ENCODE data around the gene ZFR. TPM values are rescaled to one million over a fixed set of nuclear protein-coding genes. Genes with fewer than 3 reads are reported as not detected.

The ZFR gene
- total and polyA plus RNA-seq, 4 donors: 17.5 to 44.5 (median 30.8) TPM

DNA sequence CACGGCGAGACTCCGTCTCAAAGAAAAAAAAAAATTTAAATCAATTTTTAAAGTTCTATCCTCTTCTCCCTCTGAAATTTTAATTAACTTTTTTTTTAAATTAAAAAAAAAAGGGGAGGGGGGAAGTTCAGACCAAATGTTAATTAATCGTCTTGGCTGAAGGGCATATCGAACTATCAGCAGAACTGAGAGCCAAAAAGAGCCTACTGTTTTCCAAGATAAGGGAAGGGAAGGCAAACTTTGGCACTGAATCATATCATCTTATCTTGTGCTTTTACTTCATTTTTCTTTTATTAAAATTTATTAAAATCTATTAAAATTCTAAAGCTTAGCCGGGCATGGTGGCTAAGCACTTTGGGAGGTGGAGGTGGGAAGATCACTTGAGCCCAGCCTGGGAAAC is 85.9 kb downstream of the ZFR start:
- no peaks in the 10 kb centered on the region for H3K4me1 ChIP-seq (ENCODE audit: control insufficient read depth in 4 of 4, insufficient read depth in 4 of 4, low read length in 3 of 4)
- WGBS: 80% methylated on average over 6 of the region's 6 CpGs
- DNase-seq (ENCODE audit: low spot score): no peak
- no peak overlapping the region for H3K9ac ChIP-seq (ENCODE audit: low read depth in 1 of 2, low read length in 2 of 2)
- no peak overlapping the region for H3K4me3 ChIP-seq (ENCODE audit: low read depth in 1 of 3, low read length in 3 of 3)
- H3K27ac ChIP-seq (ENCODE audit: low read depth in 1 of 2, low read length in 2 of 2): no peak overlapping the region
- no peaks in the 10 kb centered on the region for H3K9me3 ChIP-seq (ENCODE audit: control insufficient read depth in 4 of 4, low read length in 3 of 4)
- H3K36me3 ChIP-seq (ENCODE audit: control insufficient read depth in 4 of 4, insufficient read depth in 3 of 4, low read depth in 1 of 4, low read length in 3 of 4): peaks cover 12 to 39% (median 22%) of the 10 kb centered on the region in 4 donors
- no peaks in the 10 kb centered on the region for H3K27me3 ChIP-seq (ENCODE audit: control insufficient read depth in 4 of 4, insufficient read depth in 4 of 4, low read length in 3 of 4)
- TF ChIP-seq YY1 (IDR thresholded peaks at IDR 0.05) (no peak), EGR1 (IDR thresholded peaks at IDR 0.05; ENCODE audit: low read depth in 2 of 2) (no peak), SP1 (IDR thresholded peaks at IDR 0.05) (no peak), FOXA2 (IDR thresholded peaks at IDR 0.05) (no peak), FOXA1 (IDR thresholded peaks at IDR 0.05) (no peak), NR2F2 (IDR thresholded peaks at IDR 0.05) (no peak), CTCF (IDR thresholded peaks at IDR 0.05; ENCODE audit: low read depth, low read length, missing input control) (no peak), HNF4A (conservative IDR thresholded peaks at IDR 0.05) (no peak), GABPA (IDR thresholded peaks at IDR 0.05 in 1 of 2, conservative IDR thresholded peaks at IDR 0.05 in 1 of 2) (no peak), JUND (IDR thresholded peaks at IDR 0.05) (no peak)
- TF ChIP-seq, protein P1, sequence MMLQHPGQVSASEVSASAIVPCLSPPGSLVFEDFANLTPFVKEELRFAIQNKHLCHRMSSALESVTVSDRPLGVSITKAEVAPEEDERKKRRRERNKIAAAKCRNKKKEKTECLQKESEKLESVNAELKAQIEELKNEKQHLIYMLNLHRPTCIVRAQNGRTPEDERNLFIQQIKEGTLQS (IDR thresholded peaks at IDR 0.05): no peak
- TF ChIP-seq, protein P2, sequence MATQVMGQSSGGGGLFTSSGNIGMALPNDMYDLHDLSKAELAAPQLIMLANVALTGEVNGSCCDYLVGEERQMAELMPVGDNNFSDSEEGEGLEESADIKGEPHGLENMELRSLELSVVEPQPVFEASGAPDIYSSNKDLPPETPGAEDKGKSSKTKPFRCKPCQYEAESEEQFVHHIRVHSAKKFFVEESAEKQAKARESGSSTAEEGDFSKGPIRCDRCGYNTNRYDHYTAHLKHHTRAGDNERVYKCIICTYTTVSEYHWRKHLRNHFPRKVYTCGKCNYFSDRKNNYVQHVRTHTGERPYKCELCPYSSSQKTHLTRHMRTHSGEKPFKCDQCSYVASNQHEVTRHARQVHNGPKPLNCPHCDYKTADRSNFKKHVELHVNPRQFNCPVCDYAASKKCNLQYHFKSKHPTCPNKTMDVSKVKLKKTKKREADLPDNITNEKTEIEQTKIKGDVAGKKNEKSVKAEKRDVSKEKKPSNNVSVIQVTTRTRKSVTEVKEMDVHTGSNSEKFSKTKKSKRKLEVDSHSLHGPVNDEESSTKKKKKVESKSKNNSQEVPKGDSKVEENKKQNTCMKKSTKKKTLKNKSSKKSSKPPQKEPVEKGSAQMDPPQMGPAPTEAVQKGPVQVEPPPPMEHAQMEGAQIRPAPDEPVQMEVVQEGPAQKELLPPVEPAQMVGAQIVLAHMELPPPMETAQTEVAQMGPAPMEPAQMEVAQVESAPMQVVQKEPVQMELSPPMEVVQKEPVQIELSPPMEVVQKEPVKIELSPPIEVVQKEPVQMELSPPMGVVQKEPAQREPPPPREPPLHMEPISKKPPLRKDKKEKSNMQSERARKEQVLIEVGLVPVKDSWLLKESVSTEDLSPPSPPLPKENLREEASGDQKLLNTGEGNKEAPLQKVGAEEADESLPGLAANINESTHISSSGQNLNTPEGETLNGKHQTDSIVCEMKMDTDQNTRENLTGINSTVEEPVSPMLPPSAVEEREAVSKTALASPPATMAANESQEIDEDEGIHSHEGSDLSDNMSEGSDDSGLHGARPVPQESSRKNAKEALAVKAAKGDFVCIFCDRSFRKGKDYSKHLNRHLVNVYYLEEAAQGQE (IDR thresholded peaks at IDR 0.05): no peak

- Histone ChIP-seq H3K4me3 (ENCODE audit: low read depth in 1 of 3, low read length in 3 of 3) (no peak overlapping the region), H3K4me1 (ENCODE audit: control insufficient read depth in 4 of 4, insufficient read depth in 4 of 4, low read length in 3 of 4) (no peaks in the 10 kb centered on the region), H3K9ac (ENCODE audit: low read depth in 1 of 2, low read length in 2 of 2) (no peak overlapping the region), H3K9me3 (ENCODE audit: control insufficient read depth in 4 of 4, low read length in 3 of 4) (no peaks in the 10 kb centered on the region), H3K36me3 (ENCODE audit: control insufficient read depth in 4 of 4, insufficient read depth in 3 of 4, low read depth in 1 of 4, low read length in 3 of 4) (peaks cover 12 to 34% (median 19%) of the 10 kb centered on the region in 4 donors), H3K27ac (ENCODE audit: low read depth in 1 of 2, low read length in 2 of 2) (no peak overlapping the region), H3K27me3 (ENCODE audit: control insufficient read depth in 4 of 4, insufficient read depth in 4 of 4, low read length in 3 of 4) (no peaks in the 10 kb centered on the region)
- no peak for DNase-seq (ENCODE audit: low spot score)
- TF ChIP-seq JUND (IDR thresholded peaks at IDR 0.05) (no peak), TAF1 (conservative IDR thresholded peaks at IDR 0.05) (no peak), YY1 (IDR thresholded peaks at IDR 0.05) (no peak), EGR1 (IDR thresholded peaks at IDR 0.05; ENCODE audit: low read depth in 2 of 2) (no peak), FOXA2 (IDR thresholded peaks at IDR 0.05) (no peak), FOXA1 (IDR thresholded peaks at IDR 0.05) (no peak), RAD21 (IDR thresholded peaks at IDR 0.05) (no peak), HNF4A (conservative IDR thresholded peaks at IDR 0.05) (no peak), GABPA (IDR thresholded peaks at IDR 0.05 in 1 of 2, conservative IDR thresholded peaks at IDR 0.05 in 1 of 2) (no peak), HNF4G (IDR thresholded peaks at IDR 0.05) (no peak), NR2F2 (IDR thresholded peaks at IDR 0.05) (no peak), CTCF (IDR thresholded peaks at IDR 0.05; ENCODE audit: low read depth, low read length, missing input control) (no peak), SP1 (IDR thresholded peaks at IDR 0.05) (no peak)
- TF ChIP-seq, protein P2 (IDR thresholded peaks at IDR 0.05): no peak
- TF ChIP-seq, protein P3, sequence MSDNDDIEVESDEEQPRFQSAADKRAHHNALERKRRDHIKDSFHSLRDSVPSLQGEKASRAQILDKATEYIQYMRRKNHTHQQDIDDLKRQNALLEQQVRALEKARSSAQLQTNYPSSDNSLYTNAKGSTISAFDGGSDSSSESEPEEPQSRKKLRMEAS (IDR thresholded peaks at IDR 0.05): no peak
- TF ChIP-seq, protein P4, sequence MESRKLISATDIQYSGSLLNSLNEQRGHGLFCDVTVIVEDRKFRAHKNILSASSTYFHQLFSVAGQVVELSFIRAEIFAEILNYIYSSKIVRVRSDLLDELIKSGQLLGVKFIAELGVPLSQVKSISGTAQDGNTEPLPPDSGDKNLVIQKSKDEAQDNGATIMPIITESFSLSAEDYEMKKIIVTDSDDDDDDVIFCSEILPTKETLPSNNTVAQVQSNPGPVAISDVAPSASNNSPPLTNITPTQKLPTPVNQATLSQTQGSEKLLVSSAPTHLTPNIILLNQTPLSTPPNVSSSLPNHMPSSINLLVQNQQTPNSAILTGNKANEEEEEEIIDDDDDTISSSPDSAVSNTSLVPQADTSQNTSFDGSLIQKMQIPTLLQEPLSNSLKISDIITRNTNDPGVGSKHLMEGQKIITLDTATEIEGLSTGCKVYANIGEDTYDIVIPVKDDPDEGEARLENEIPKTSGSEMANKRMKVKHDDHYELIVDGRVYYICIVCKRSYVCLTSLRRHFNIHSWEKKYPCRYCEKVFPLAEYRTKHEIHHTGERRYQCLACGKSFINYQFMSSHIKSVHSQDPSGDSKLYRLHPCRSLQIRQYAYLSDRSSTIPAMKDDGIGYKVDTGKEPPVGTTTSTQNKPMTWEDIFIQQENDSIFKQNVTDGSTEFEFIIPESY (IDR thresholded peaks at IDR 0.05): no peak
Observed at GRCh38 chr5:32357658-32358057, 86.9 kb downstream of the ZFR start.
